OCI-LY1 (cell line): ENCODE measurements around the gene CLEC9A.

Experiments
- EZH2 ChIP-seq: fragments of 200-600 bp; sonication (generic), shearing (Covaris generic); IDR thresholded peaks from 2 replicates; pipeline ENCODE4 v1.8.0; 2017; ENCODE audit warnings: borderline replicate concordance, mixed run types, mild to moderate bottlenecking, antibody characterized with exemption, low read length, moderate library complexity, mixed read lengths
- TF ChIP-seq, protein P1 (sequence below): fragments of 200-600 bp; sonication (generic), shearing (Covaris generic); IDR thresholded peaks from 2 replicates; pipeline ENCODE4 v1.5.1; 2017; ENCODE audit warnings: mild to moderate bottlenecking, antibody characterized with exemption, low read length, moderate library complexity, mixed read lengths

DNA sequence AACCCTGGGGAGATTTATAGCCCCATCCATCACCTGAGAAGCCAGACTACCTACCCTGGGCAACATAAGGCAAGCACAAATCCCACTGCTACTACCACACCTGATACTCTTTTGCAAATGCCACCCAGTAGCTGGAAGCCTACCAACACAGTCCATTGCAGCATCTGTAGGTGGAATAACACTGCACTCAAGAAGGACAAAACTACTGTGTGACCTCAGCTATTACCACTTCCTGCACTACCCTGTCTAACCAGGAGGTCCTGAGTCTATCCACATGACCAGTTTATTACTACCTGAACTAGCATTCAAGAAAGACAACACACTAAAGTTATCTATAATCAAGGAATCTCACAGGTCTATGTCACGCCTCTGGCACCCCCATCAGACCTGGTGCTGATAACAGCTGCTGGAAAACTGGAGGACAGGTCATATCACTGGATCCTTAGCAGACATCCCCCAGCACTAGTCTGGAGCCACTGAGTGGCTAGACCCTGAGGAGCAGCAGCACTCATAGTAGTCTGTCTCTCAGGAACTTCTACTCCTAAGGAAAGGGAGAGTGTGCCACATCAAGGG lies 71.3 kb downstream of the CLEC9A start:
- TF ChIP-seq, protein P1, sequence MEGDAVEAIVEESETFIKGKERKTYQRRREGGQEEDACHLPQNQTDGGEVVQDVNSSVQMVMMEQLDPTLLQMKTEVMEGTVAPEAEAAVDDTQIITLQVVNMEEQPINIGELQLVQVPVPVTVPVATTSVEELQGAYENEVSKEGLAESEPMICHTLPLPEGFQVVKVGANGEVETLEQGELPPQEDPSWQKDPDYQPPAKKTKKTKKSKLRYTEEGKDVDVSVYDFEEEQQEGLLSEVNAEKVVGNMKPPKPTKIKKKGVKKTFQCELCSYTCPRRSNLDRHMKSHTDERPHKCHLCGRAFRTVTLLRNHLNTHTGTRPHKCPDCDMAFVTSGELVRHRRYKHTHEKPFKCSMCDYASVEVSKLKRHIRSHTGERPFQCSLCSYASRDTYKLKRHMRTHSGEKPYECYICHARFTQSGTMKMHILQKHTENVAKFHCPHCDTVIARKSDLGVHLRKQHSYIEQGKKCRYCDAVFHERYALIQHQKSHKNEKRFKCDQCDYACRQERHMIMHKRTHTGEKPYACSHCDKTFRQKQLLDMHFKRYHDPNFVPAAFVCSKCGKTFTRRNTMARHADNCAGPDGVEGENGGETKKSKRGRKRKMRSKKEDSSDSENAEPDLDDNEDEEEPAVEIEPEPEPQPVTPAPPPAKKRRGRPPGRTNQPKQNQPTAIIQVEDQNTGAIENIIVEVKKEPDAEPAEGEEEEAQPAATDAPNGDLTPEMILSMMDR = no peak
- no peak for TF ChIP-seq EZH2
